ENCODE measurements around the gene FBXL20.
"Not testable (repeated sequence)": the region's sequence is repeated elsewhere in the genome, so short reads cannot be mapped to it uniquely, and the experiment has no call there.

FBXL20 gene

GRCh38 chr17:39278246-39278645 is 123.2 kb downstream of the FBXL20 start:
- not testable (repeated sequence) for H3K36me3 Mint-ChIP-seq; H3K4me3 Mint-ChIP-seq; H3K27me3 Mint-ChIP-seq; ATAC-seq (replicated peaks); DNase-seq; H3K9me3 Mint-ChIP-seq; H3K27ac Mint-ChIP-seq
- H3K4me1 Mint-ChIP-seq = peaks cover 7 to 10% of the 10 kb centered on the region in 2 donors

- no peak for DNase-seq
- ATAC-seq (replicated peaks) = peak; percentile 81 to 90
- peaks cover 0 to 7% of the 10 kb centered on the region in 2 donors for H3K36me3 Mint-ChIP-seq
- H3K4me3 Mint-ChIP-seq = no peak overlapping the region
- H3K27ac Mint-ChIP-seq = peak overlapping the region; percentile 57
- no peaks in the 10 kb centered on the region for H3K27me3 Mint-ChIP-seq
- H3K4me1 Mint-ChIP-seq = peaks cover 7 to 10% of the 10 kb centered on the region in 2 donors
- H3K9me3 Mint-ChIP-seq = no peaks in the 10 kb centered on the region
Measured at GRCh38 chr17:39277110-39277509, 124.3 kb downstream of the FBXL20 start.

- Mint-ChIP-seq H3K9me3 (no peaks in the 10 kb centered on the region), H3K27ac (no peak overlapping the region), H3K4me3 (no peak overlapping the region), H3K4me1 (peaks cover 7 to 10% of the 10 kb centered on the region in 2 donors), H3K36me3 (peaks cover 0 to 7% of the 10 kb centered on the region in 2 donors), H3K27me3 (no peaks in the 10 kb centered on the region)
- no peak for ATAC-seq (replicated peaks)
- no peak for DNase-seq
Measured at GRCh38 chr17:39276113-39276512, 125.3 kb downstream of the FBXL20 start.

GRCh38 chr17:39271546-39271945 is 129.9 kb downstream of the FBXL20 start:
- Mint-ChIP-seq H3K27me3 (no peaks in the 10 kb centered on the region), H3K4me3 (no peak overlapping the region), H3K36me3 (peaks cover 4 to 12% of the 10 kb centered on the region in 2 donors), H3K4me1 (no peaks in the 10 kb centered on the region), H3K27ac (no peak overlapping the region), H3K9me3 (no peaks in the 10 kb centered on the region)
- DNase-seq (no peak), ATAC-seq (replicated peaks) (no peak)

- peaks cover 4 to 12% of the 10 kb centered on the region in 2 donors for H3K36me3 Mint-ChIP-seq
- no peaks in the 10 kb centered on the region for H3K4me1 Mint-ChIP-seq
- H3K9me3 Mint-ChIP-seq = no peaks in the 10 kb centered on the region
- H3K27me3 Mint-ChIP-seq = no peaks in the 10 kb centered on the region
- H3K27ac Mint-ChIP-seq = no peak overlapping the region
- no peak for DNase-seq
- no peak for ATAC-seq (replicated peaks)
- H3K4me3 Mint-ChIP-seq = no peak overlapping the region
Measured at GRCh38 chr17:39270923-39271322, 130.5 kb downstream of the FBXL20 start.

- no peaks in the 10 kb centered on the region for H3K9me3 Mint-ChIP-seq
Measured at GRCh38 chr17:39264119-39264518, 137.3 kb downstream of the FBXL20 start.

GRCh38 chr17:39261286-39261685 is 140.1 kb downstream of the FBXL20 start:
- Mint-ChIP-seq H3K4me3 (no peak overlapping the region), H3K27me3 (no peaks in the 10 kb centered on the region), H3K36me3 (peaks cover 18 to 42% of the 10 kb centered on the region in 2 donors), H3K27ac (no peak overlapping the region), H3K4me1 (peaks cover 2 to 5% of the 10 kb centered on the region in 2 donors), H3K9me3 (no peaks in the 10 kb centered on the region)
- ATAC-seq (replicated peaks) (no peak), DNase-seq (no peak)

More at GRCh38 chr17:39264119-39264518, 137.3 kb downstream of the FBXL20 start:
- DNase-seq (no peak), ATAC-seq (replicated peaks) (no peak)
- no peak overlapping the region for H3K27ac Mint-ChIP-seq
- peaks cover 2 to 5% of the 10 kb centered on the region in 2 donors for H3K4me1 Mint-ChIP-seq
- no peaks in the 10 kb centered on the region for H3K27me3 Mint-ChIP-seq
- H3K4me3 Mint-ChIP-seq = no peak overlapping the region
- peaks cover 21 to 34% of the 10 kb centered on the region in 2 donors for H3K36me3 Mint-ChIP-seq

GRCh38 chr17:39252788-39253460 is 148.5 kb downstream of the FBXL20 start:
- H3K27ac Mint-ChIP-seq = no peak overlapping the region
- peaks cover 13 to 23% of the 10 kb centered on the region in 2 donors for H3K36me3 Mint-ChIP-seq
- no peak for ATAC-seq (replicated peaks)
- H3K9me3 Mint-ChIP-seq = no peaks in the 10 kb centered on the region
- no peaks in the 10 kb centered on the region for H3K4me1 Mint-ChIP-seq
- no peaks in the 10 kb centered on the region for H3K27me3 Mint-ChIP-seq
- H3K4me3 Mint-ChIP-seq = no peak overlapping the region
- DNase-seq = no peak

- H3K4me3 Mint-ChIP-seq = no peak overlapping the region
- H3K27ac Mint-ChIP-seq = no peak overlapping the region
- H3K36me3 Mint-ChIP-seq = peaks cover 13 to 17% of the 10 kb centered on the region in 2 donors
- DNase-seq (no peak), ATAC-seq (replicated peaks) (no peak)
- no peaks in the 10 kb centered on the region for H3K4me1 Mint-ChIP-seq
- H3K27me3 Mint-ChIP-seq = no peaks in the 10 kb centered on the region
- H3K9me3 Mint-ChIP-seq = no peaks in the 10 kb centered on the region
Measured at GRCh38 chr17:39251997-39252396, 149.4 kb downstream of the FBXL20 start.

- H3K9me3 Mint-ChIP-seq; DNase-seq; H3K4me3 Mint-ChIP-seq; H3K27me3 Mint-ChIP-seq; H3K4me1 Mint-ChIP-seq; ATAC-seq (replicated peaks); H3K27ac Mint-ChIP-seq: not testable (repeated sequence)
- H3K36me3 Mint-ChIP-seq = peaks cover 10 to 14% of the 10 kb centered on the region in 2 donors
Measured at GRCh38 chr17:39250076-39250475, 151.3 kb downstream of the FBXL20 start.

GRCh38 chr17:39246274-39246673 is 155.2 kb downstream of the FBXL20 start:
- ATAC-seq (replicated peaks) (no peak), DNase-seq (no peak)
- H3K9me3 Mint-ChIP-seq = no peaks in the 10 kb centered on the region
- peaks cover 12 to 20% of the 10 kb centered on the region in 2 donors for H3K4me1 Mint-ChIP-seq
- peaks cover 15 to 26% of the 10 kb centered on the region in 2 donors for H3K27me3 Mint-ChIP-seq
- H3K4me3 Mint-ChIP-seq = no peak overlapping the region
- no peaks in the 10 kb centered on the region for H3K36me3 Mint-ChIP-seq
- H3K27ac Mint-ChIP-seq = no peak overlapping the region

GRCh38 chr17:39244600-39245570 is 156.5 kb downstream of the FBXL20 start:
- H3K4me1 Mint-ChIP-seq = peaks cover 13 to 22% of the 10 kb centered on the region in 2 donors
- peaks cover 17 to 29% of the 10 kb centered on the region in 2 donors for H3K27me3 Mint-ChIP-seq
- no peaks in the 10 kb centered on the region for H3K9me3 Mint-ChIP-seq
- H3K36me3 Mint-ChIP-seq = no peaks in the 10 kb centered on the region
- H3K27ac Mint-ChIP-seq = no peak overlapping the region
- DNase-seq = peak; percentile 68
- ATAC-seq (replicated peaks) = peak; percentile 83 to 84
- peak overlapping the region; percentile 27 to 33 for H3K4me3 Mint-ChIP-seq

- peak overlapping the region; percentile 37 for H3K27ac Mint-ChIP-seq
Measured at GRCh38 chr17:39244016-39244599, 157.3 kb downstream of the FBXL20 start.

GRCh38 chr17:39243155-39243554 is 158.3 kb downstream of the FBXL20 start:
- Mint-ChIP-seq H3K4me3 (no peak overlapping the region), H3K27ac (no peak overlapping the region), H3K36me3 (no peaks in the 10 kb centered on the region), H3K9me3 (no peaks in the 10 kb centered on the region), H3K4me1 (peaks cover 25 to 37% of the 10 kb centered on the region in 2 donors), H3K27me3 (peaks cover 21 to 34% of the 10 kb centered on the region in 2 donors)
- ATAC-seq (replicated peaks) = no peak
- no peak for DNase-seq

More at GRCh38 chr17:39244016-39244599, 157.3 kb downstream of the FBXL20 start:
- DNase-seq = peak; percentile 31
- peaks cover 19 to 28% of the 10 kb centered on the region in 2 donors for H3K4me1 Mint-ChIP-seq
- peaks cover 21 to 34% of the 10 kb centered on the region in 2 donors for H3K27me3 Mint-ChIP-seq
- H3K9me3 Mint-ChIP-seq = no peaks in the 10 kb centered on the region
- H3K36me3 Mint-ChIP-seq = no peaks in the 10 kb centered on the region
- ATAC-seq (replicated peaks) = peak; percentile 76 to 82
- peak overlapping the region; percentile 41 to 53 for H3K4me3 Mint-ChIP-seq
